Measurements from ENCODE around the gene CDADC1.

- no peak for TF ChIP-seq CTCF (IDR thresholded peaks at IDR 0.05; ENCODE audit: borderline replicate concordance, extremely low read depth, low read length, poor library complexity, severe bottlenecking)
- no peak for TF ChIP-seq EZH2 (IDR thresholded peaks at IDR 0.05; ENCODE audit: borderline replicate concordance, low read depth, low read length, severe bottlenecking)
These were observed 33.5 kb upstream of the CDADC1 start for GRCh38 chr13:49213997-49214916.

Data from DND-41 (cell line).